ENCODE results near the gene HSPA12B.
A peak's percentile ranks its signal among the peaks of the same experiment; 100 is the strongest.

HSPA12B gene

DNA sequence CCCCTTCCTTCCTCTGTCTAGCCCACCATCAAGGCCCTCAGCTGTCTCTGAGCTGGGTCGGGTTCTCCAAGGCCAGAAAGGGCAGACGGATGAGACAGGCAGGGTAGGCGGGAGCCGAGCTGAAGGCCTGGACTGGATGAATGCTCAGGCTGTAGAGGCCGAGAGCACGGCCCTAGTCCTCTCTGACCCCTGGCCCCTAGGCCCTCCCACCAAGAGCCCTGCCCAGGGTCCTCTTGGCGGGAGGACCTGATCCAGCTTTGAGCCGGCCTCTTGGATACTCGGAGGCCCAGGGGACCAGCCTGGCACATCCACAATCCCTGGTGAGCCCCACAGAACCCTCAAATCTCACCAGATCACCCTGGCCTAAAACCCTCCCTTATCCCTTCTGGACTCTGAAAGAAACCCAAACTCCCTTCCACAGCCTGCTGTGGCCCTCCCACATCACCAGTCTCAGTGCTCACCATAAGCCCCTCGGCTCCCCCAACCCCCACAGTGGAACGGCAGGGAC, 26.9 kb downstream of the HSPA12B start:
- Mint-ChIP-seq H3K27me3 (no peaks in the 10 kb centered on the region), H3K9me3 (no peaks in the 10 kb centered on the region), H3K27ac (no peak overlapping the region), H3K36me3 (peaks cover 22% of the 10 kb centered on the region), H3K4me3 (no peak overlapping the region), H3K4me1 (peaks cover 16% of the 10 kb centered on the region)
- ATAC-seq = no peak

DNA sequence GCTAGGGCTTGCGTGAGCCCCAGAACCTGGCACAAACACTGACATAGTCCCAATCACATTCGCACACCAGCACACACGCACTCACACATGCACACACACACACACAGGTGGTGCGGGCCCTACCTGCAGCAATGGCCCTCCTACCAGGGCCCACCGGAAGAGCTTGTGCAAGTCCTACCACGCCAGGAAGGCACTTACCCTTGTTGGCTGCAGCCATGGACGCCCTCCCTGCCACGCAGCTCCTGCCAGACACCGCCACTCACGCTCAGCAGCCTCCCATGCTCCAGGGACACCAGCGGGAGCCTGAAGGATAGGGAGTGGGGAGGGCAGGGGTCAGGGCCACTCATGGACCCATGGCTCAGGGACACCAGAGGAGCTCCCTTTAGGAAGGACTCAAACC, 27.4 kb downstream of the HSPA12B start:
- Mint-ChIP-seq H3K36me3 (peaks cover 22% of the 10 kb centered on the region), H3K27ac (no peak overlapping the region), H3K4me3 (no peak overlapping the region), H3K4me1 (peaks cover 21% of the 10 kb centered on the region), H3K9me3 (no peaks in the 10 kb centered on the region), H3K27me3 (no peaks in the 10 kb centered on the region)
- no peak for ATAC-seq

DNA sequence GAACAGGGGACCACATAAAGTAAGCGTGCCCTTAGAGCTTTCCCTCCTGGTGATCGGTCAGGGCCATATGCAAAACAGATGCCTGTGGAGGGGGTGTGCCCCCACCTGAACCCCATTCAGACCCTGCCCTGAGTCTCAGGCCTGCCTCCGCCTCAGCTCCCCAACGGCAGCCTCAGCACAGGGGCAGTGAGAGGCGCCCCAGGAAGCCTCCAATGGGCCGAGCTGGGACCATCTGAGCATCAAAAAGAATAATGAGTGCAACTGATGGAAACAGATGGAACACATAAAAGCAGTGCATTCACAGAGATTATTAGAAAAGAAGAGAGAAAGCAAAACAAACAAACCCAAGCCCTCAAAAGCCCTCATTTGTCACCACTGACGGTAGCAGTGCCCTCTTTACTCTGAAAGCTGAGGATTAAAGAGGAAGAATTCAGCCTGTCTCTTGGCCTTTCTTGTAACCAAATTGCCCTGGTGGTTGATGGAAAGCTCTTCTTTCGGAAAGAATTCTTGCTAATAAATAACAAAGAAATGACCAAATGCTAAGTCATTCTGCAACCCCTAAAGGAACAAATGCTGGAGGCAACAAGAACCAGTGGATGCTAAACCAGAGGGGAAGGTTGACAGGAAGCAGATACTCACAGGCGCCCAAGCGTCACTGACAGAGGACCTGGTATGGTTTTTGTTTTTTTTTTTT, 28.3 kb downstream of the HSPA12B start:
- no peak overlapping the region for H3K27ac Mint-ChIP-seq
- no peak overlapping the region for H3K4me3 Mint-ChIP-seq
- H3K36me3 Mint-ChIP-seq = peaks cover 18% of the 10 kb centered on the region
- no peak for ATAC-seq
- no peaks in the 10 kb centered on the region for H3K27me3 Mint-ChIP-seq
- H3K9me3 Mint-ChIP-seq = no peaks in the 10 kb centered on the region
- peaks cover 30% of the 10 kb centered on the region for H3K4me1 Mint-ChIP-seq

DNA sequence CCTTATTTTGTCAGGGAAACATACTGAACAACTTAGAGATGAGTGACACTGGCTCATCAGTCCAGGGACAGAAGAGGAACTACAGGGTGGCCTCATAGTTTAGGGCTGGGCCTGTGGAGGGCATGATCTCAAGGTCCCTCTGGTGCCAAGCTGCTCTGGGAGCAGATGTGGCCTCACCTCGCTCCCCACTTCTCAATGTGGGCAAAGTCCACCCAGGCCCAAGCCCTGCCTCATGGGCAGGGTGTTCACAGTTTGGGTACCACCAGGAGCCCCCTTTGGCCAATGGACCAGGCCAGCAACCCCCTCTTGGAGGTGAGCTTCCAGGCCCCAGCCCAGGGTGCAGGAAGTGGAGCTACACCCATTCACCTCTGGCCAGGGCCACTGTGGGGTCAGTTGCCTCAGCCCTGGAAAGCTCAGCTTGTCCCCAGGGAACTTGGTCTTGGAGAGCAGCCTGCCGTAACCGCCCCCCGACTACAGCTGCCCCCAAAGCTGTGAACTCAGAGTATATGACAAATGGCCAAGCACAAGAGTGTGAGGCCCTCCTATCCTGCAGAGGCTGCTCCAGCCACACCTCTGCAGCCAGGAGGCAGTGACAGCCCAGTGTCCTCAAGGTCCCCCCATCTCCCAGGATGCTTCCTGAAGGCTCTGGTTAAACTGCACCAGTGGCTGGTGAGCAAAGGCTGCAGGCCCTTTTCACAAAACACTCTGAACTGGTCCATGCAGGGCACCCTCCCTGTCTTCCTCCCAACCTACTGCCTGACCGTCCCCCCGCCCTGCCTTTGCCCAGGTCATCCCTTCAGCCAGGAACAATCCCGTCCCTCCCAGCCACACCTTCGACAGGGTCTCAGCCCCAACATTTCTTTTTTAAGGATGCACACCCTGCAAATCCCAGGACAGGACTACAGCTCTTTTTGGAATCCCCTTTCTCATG, 31.5 kb downstream of the HSPA12B start:
- no peak for ATAC-seq
- no peaks in the 10 kb centered on the region for H3K9me3 Mint-ChIP-seq
- H3K27me3 Mint-ChIP-seq = no peaks in the 10 kb centered on the region

DNA sequence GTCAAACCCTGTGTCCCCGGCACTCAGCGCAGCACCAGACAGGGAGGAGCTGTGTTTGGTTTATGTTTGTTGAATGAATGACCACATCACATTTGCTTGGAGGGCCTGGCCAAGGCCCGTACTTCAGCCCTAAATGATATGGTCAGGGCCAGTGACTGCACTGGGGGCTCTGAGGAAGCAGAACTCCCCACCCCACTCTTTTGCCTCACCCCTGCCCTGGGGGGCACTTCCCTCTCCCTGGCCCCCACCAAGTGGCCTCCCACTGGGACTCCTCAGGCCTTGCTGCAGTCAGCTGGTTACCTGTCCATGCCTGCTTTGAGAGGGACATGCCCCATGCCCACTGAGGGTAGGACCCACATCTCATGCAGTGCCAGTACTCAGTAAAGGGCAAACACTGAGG, 32.2 kb downstream of the HSPA12B start:
- no peaks in the 10 kb centered on the region for H3K27me3 Mint-ChIP-seq
- no peak overlapping the region for H3K4me3 Mint-ChIP-seq
- peak overlapping the region; percentile 36 for H3K27ac Mint-ChIP-seq
- H3K36me3 Mint-ChIP-seq = peaks cover 6% of the 10 kb centered on the region
- no peak for ATAC-seq
- H3K4me1 Mint-ChIP-seq = peaks cover 54% of the 10 kb centered on the region
- no peaks in the 10 kb centered on the region for H3K9me3 Mint-ChIP-seq

More for the DNA sequence above, 31.5 kb downstream of the HSPA12B start:
- H3K4me1 Mint-ChIP-seq = peaks cover 51% of the 10 kb centered on the region
- peak overlapping the region; percentile 36 for H3K27ac Mint-ChIP-seq
- H3K36me3 Mint-ChIP-seq = peaks cover 6% of the 10 kb centered on the region
- no peak overlapping the region for H3K4me3 Mint-ChIP-seq

DNA sequence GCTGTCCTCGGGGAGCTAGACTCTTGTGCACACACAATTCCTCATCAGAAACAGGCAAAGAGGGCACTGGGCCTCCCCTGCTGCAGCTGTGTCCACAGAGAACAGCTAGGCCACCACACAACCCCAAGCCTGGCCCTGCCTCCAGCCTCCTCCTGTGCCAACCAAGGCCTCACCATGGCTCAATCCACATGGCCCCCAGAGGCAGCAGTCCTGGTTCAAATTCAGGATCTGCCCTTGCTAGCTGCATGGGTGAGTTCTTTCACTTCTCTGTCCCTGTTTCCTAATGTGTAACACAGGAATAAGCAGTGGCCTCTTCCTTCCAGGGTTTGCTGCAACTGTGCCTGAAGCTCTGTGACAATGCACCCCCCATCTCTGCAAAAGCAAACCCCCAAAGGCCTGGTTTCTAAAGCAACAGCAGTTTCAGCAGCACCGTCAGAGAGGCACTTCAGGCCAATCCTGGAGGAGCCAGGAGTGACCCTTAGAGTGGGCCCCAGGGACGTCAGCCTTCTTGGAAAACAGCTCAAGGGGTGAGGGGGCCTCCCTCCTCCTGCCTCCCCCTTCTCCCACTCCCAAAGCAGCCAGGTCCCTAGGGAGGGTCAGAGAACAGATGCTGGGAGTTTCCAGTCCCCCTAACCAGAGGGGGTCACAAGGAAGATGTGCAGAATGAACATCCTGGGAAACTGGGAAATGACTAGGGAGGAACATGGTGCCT, 32.8 kb downstream of the HSPA12B start:
- Mint-ChIP-seq H3K9me3 (no peaks in the 10 kb centered on the region), H3K4me3 (no peak overlapping the region), H3K27ac (peak overlapping the region; percentile 36), H3K36me3 (peaks cover 6% of the 10 kb centered on the region), H3K4me1 (peaks cover 54% of the 10 kb centered on the region), H3K27me3 (no peaks in the 10 kb centered on the region)
- no peak for ATAC-seq

DNA sequence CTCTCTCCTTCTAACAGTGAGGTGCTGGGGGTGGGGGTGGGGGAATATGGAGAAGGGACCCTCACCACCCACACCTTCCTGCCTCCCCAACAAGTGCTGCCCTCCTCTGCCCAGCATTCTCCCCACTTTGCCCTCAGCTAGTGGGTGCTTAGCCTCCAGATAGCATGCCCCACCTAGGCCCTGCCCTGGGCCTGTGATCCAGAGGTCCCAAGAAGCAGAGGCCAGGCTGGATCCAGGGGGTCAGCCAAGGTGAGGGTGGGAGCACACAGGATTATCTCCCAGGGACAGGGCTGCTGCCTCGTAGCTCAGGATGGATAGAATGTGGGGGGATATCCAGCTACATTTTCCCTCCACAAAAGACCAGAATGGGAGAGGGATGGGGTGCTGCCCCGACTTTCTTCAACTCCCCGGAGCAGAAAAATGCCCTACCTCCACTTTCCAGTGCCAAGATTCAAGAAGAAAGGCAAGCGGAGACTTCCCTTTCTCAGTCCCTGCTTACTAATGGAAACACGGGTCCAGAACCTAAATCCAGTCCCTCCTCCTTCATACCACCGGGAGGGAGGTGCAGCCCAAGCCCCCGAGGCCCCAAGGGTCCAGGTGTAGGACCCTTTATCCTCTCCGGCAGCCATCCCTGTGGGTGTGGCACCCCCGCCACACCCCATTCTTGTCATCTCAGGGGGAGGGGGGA, 34.1 kb downstream of the HSPA12B start:
- Mint-ChIP-seq H3K27me3 (no peaks in the 10 kb centered on the region), H3K4me1 (peaks cover 47% of the 10 kb centered on the region), H3K27ac (peak overlapping the region; percentile 90), H3K4me3 (peak overlapping the region; percentile 89), H3K9me3 (no peaks in the 10 kb centered on the region), H3K36me3 (peaks cover 4% of the 10 kb centered on the region)
- no peak for ATAC-seq

DNA sequence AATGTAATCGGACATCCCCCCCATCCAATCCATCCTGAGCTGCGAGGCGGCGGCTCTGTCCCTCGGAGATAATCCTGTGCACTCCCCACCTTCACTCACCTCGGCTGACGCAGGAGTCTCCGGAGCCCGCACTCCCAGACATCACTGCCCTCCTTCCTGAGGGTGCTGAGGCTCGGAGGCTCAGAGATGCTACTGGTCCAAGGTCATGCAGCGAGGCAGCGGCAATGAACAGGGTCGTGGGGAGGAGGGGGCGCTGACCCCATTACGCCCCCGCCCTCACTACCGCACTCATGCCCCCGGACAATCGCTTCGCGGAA, 34.6 kb downstream of the HSPA12B start:
- no peaks in the 10 kb centered on the region for H3K36me3 Mint-ChIP-seq
- ATAC-seq = no peak
- peak overlapping the region; percentile 90 for H3K27ac Mint-ChIP-seq
- peak overlapping the region; percentile 89 for H3K4me3 Mint-ChIP-seq
- no peaks in the 10 kb centered on the region for H3K27me3 Mint-ChIP-seq
- no peaks in the 10 kb centered on the region for H3K9me3 Mint-ChIP-seq
- H3K4me1 Mint-ChIP-seq = peaks cover 47% of the 10 kb centered on the region

DNA sequence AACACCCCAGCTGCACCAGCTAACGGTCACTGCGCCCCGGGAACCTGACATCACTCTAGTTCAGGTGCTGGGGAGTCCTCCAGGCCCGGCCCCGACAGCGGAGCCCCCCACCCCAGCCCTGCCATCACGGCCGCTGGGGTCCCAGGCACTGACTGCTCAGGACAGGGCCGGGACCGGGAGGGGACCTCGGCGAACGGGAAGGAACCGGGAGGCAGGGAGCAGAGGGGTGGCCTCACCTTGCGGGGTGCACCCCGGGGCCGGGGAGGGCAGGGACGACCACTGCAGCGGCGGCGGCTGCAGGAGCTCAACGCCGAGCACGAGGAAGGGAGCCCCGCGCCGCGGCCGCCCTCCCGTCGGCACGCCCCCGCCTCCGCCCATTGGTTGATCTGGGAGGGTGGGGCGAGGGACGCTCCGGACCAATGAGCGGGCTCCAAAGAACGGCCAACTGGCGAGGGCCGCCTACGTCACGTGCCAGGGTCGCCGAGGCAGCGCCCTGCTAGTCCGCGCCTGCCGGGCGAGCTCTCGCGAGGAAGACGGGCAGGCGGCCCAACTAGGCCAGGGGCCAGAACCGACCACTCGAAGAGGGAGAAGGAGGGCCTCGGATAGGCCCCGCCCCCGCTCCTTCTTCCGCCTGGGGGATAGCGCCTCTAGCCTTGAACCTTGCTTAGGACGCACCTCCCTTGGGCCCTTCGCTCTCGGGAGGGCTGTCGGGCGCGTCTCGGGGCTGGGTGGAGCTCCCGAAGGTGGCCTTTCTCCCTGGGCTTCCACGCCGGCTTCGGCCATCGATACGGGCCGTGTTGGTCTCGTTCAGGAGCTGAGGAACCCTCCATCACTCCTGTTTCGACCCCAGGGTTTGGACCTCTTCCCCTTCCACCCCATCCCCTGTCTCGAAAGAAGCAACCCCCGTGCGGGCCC, 35.2 kb downstream of the HSPA12B start, which contains the start of gene ADISSP:
ADISSP (minus strand) TSS at position 327 of the 915 bp plus-strand sequence. CDS start 7,653 bp downstream, outside the sequence.
- no peaks in the 10 kb centered on the region for H3K36me3 Mint-ChIP-seq
- no peaks in the 10 kb centered on the region for H3K9me3 Mint-ChIP-seq
- peak; percentile 97 for ATAC-seq
- no peaks in the 10 kb centered on the region for H3K27me3 Mint-ChIP-seq
- H3K4me3 Mint-ChIP-seq = peak within 1 kb of the TSS; percentile 89
- peaks cover 47% of the 10 kb centered on the region for H3K4me1 Mint-ChIP-seq
- peak within 1 kb of the TSS; percentile 90 for H3K27ac Mint-ChIP-seq

DNA sequence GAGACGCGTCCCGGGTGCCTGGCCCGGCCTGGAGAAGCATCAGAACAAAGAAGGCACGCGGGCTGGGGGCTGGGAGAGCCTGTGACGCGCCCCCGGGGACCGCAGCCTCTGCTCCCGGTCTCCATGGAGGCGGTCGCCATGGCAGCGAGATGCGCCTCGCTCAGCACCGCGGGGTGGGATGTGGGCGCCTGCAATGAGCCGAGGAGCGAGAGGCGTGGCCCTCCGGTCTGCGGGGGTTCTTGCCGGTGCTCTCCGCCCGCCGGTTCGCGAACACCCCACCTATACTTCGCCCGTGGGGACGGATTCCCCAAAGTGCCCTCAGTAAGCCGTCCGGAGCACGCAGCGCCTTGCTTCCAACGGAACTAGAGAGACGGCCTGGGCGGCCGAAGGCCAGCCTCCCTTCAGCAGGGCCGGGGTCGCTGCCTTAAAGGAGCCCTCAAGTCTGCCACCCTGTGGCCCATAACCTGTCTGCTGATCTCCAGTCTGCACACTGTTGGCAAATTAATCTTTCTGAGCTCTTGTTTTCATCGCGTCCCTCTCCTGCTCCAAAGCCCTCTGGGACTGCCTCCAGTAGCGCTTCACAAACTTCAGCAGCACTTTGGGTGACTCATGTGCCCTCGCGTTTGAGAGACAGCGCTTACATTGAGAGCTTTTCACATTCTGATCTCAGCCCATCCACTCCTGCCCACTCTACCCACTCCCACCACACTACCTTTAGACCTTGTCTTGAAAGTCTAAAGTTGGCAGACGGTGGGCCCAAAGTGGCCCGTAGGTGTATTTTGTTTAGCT, 36.1 kb downstream of the HSPA12B start:
- Mint-ChIP-seq H3K27ac (peak overlapping the region; percentile 90), H3K27me3 (no peaks in the 10 kb centered on the region), H3K9me3 (no peaks in the 10 kb centered on the region), H3K36me3 (no peaks in the 10 kb centered on the region), H3K4me1 (peaks cover 47% of the 10 kb centered on the region), H3K4me3 (peak overlapping the region; percentile 89)
- ATAC-seq = peak; percentile 73

DNA sequence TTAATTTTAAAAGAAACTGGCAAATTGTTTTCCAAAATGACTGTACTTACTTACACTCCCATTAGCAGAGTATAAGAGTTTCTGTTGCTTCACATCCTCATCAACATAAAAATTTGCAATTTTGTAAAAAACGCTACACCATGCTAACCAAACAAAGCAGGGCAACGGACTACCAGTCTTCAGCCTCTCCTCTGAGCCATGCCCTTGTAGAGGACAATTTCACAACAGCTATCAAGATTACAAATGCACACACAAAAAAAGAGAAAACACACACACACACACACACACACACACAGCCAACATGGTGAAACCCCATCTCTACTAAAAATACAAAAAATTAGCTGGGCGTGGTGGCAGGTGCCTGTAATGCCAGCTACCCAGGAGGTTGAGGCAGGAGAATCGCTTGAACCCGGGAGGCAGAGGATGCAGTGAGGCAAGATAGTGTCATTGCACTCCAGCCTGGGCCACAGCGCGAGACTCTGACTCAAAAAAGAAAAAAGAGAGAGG, 39.1 kb downstream of the HSPA12B start:
- H3K4me1 Mint-ChIP-seq = peaks cover 16% of the 10 kb centered on the region
- H3K4me3 Mint-ChIP-seq = no peak overlapping the region
- no peaks in the 10 kb centered on the region for H3K36me3 Mint-ChIP-seq
- no peak for ATAC-seq
- no peaks in the 10 kb centered on the region for H3K27me3 Mint-ChIP-seq
- H3K27ac Mint-ChIP-seq = no peak overlapping the region
- H3K9me3 Mint-ChIP-seq = no peaks in the 10 kb centered on the region

DNA sequence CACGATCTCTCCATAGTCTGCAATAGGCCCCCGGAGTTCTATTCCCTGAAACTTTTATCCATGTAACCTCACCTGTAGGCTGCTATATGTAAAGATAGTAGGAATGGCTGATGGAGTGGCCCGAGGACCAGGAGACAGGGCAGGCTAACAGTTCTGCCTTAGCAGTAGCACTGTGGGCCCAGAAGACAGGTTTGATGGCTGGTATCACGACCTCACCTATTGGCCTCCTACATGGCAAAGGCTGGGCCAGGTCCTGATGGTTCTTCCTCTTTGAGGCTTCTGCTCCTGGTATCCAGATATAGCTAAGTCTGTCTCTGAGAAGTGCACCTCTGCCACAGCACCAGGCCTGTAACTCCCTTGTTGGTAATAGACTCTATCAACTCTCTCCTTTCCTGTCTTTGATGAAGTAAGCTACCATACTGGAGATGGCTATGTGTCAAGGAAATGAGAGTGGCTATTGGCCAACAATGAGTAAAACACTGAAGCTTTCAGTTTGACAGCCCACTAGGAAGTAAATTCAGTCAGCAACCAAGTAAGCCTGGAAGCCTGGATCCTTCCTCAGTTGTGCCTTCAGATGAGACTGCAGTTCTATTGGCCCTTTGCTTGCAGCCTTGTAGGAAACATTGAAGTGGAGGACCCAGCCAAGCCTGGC, 43.1 kb downstream of the HSPA12B start:
- H3K27me3 Mint-ChIP-seq = peaks cover 12% of the 10 kb centered on the region
- no peak overlapping the region for H3K27ac Mint-ChIP-seq
- H3K9me3 Mint-ChIP-seq = no peaks in the 10 kb centered on the region
- ATAC-seq = no peak
- no peak overlapping the region for H3K4me3 Mint-ChIP-seq
- H3K4me1 Mint-ChIP-seq = peaks cover 32% of the 10 kb centered on the region
- no peaks in the 10 kb centered on the region for H3K36me3 Mint-ChIP-seq

DNA sequence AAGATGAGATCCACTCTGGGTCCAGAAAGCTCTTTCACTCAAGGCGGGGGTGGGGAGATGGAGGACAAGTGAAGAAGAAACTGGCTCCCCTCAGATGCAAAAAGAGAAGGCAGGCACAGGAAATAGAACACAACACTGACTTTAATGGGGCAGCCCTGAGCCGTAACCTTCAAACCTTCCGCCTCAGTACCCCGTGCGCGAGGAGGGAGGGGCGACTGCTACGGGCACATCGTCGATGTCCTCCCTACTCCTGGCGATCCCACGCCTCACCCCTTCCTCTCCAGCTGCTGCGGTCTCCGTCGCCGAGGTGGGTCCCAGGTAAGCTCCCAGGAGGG, 44.9 kb downstream of the HSPA12B start:
- Mint-ChIP-seq H3K4me3 (peak overlapping the region; percentile 89), H3K9me3 (no peaks in the 10 kb centered on the region), H3K27ac (peak overlapping the region; percentile 77), H3K36me3 (no peaks in the 10 kb centered on the region), H3K27me3 (peaks cover 12% of the 10 kb centered on the region), H3K4me1 (peaks cover 46% of the 10 kb centered on the region)
- peak; percentile 71 for ATAC-seq
